AG09309 (cell line): ENCODE data around the gene LRMDA.
"Not testable (repeated sequence)": the region's sequence is repeated elsewhere in the genome, so short reads cannot be mapped to it uniquely, and the experiment has no call there.

Experiments
- DNase-seq: peaks from one replicate; pipeline ENCODE4 v3.0.0-alpha.2; 2010; ENCODE audit warnings: low read depth
- H3K4me3 ChIP-seq: 2 replicates; pipeline ENCODE4 v1.5.1; 2011; ENCODE audit warnings: mild to moderate bottlenecking, low read depth, low read length, moderate library complexity; ENCODE audit not compliant: control insufficient read depth
- CTCF ChIP-seq: IDR thresholded peaks from 2 replicates; pipeline ENCODE4 v1.5.1; 2011; ENCODE audit warnings: mild to moderate bottlenecking, low read depth, low read length, inconsistent platforms; ENCODE audit not compliant: insufficient read depth, control insufficient read depth; ENCODE audit errors: missing control alignments

Gene LRMDA

GRCh38 chr10:76576276-76576962 lies 1145.0 kb downstream of the LRMDA start:
- no peak overlapping the region for H3K4me3 ChIP-seq
- TF ChIP-seq CTCF = no peak
- peak; percentile 65 for DNase-seq

GRCh38 chr10:76577455-76577854 lies 1146.0 kb downstream of the LRMDA start:
- TF ChIP-seq CTCF = no peak
- H3K4me3 ChIP-seq = no peak overlapping the region
- DNase-seq = no peak

- no peak overlapping the region for H3K4me3 ChIP-seq
- DNase-seq = no peak
- no peak for TF ChIP-seq CTCF
These were observed 1150.3 kb downstream of the LRMDA start for GRCh38 chr10:76581506-76582256.

- no peak for DNase-seq
- TF ChIP-seq CTCF = no peak
- no peak overlapping the region for H3K4me3 ChIP-seq
These were observed 1151.1 kb downstream of the LRMDA start for GRCh38 chr10:76582531-76582930.

GRCh38 chr10:76583711-76584161 lies 1152.3 kb downstream of the LRMDA start:
- no peak overlapping the region for H3K4me3 ChIP-seq
- TF ChIP-seq CTCF = no peak
- DNase-seq = peak; percentile 78

GRCh38 chr10:76584466-76584865 lies 1153.0 kb downstream of the LRMDA start:
- not testable (repeated sequence) for H3K4me3 ChIP-seq, DNase-seq
